Neural progenitor cell (in vitro differentiated cells): ENCODE data around the gene VWA5B2. TPM values are rescaled to one million over a fixed set of nuclear protein-coding genes. Genes with fewer than 3 reads are reported as not detected.

Experiments used
- DNase-seq: peaks from one replicate; pipeline ENCODE4 v3.0.0-alpha.2; 2016; ENCODE audit warnings: low spot score
- H2AFZ ChIP-seq: fragments of 200-600 bp; sonication (generic); replicated peaks from 2 replicates; pipeline ENCODE4 v1.6.1; 2016; ENCODE audit warnings: antibody characterized with exemption
- H3F3A ChIP-seq: fragments of 200-600 bp; sonication (generic); 2 replicates; pipeline ENCODE4 v1.6.1; 2016; ENCODE audit warnings: antibody characterized with exemption, low read depth
- H3K27ac ChIP-seq: fragments of 200-600 bp; sonication (generic); 2 replicates; pipeline ENCODE4 v1.5.1; 2016; ENCODE audit warnings: mild to moderate bottlenecking
- H3K27me3 ChIP-seq: fragments of 200-600 bp; sonication (generic); 2 replicates; pipeline ENCODE4 v1.6.1; 2016; ENCODE audit warnings: mild to moderate bottlenecking, moderate library complexity
- H3K36me3 ChIP-seq: fragments of 200-600 bp; sonication (generic); 2 replicates; pipeline ENCODE4 v1.5.1; 2016
- H3K4me1 ChIP-seq: fragments of 200-600 bp; sonication (generic); 2 replicates; pipeline ENCODE4 v1.6.1; 2016; ENCODE audit warnings: mixed run types
- H3K4me2 ChIP-seq: fragments of 200-600 bp; sonication (generic); 2 replicates; pipeline ENCODE4 v1.6.1; 2016
- H3K4me3 ChIP-seq: fragments of 200-600 bp; sonication (generic); 2 replicates; pipeline ENCODE4 v1.5.1; 2016
- H3K79me2 ChIP-seq: fragments of 200-600 bp; sonication (generic); 2 replicates; pipeline ENCODE4 v1.6.1; 2016; ENCODE audit warnings: low read depth
- H3K9ac ChIP-seq: fragments of 200-600 bp; sonication (generic); 2 replicates; pipeline ENCODE4 v1.6.1; 2016
- H3K9me3 ChIP-seq: fragments of 200-600 bp; sonication (generic); 2 replicates; pipeline ENCODE4 v1.5.1; 2016; ENCODE audit warnings: low read depth
- H4K20me1 ChIP-seq: fragments of 200-600 bp; sonication (generic); 2 replicates; pipeline ENCODE4 v1.6.1; 2016; ENCODE audit warnings: low read depth
- H3K27ac Mint-ChIP-seq: 3 replicates; pipeline ENCODE4 v1.8.0; 2021; ENCODE audit warnings: mixed read lengths
- H3K27me3 Mint-ChIP-seq: 2 replicates; pipeline ENCODE4 v1.8.0; 2022; ENCODE audit warnings: low read depth, mild to moderate bottlenecking, inconsistent platforms, moderate library complexity, mixed read lengths; ENCODE audit not compliant: insufficient read depth
- H3K36me3 Mint-ChIP-seq: 3 replicates; pipeline ENCODE4 v1.8.0; 2021; ENCODE audit warnings: mixed read lengths
- H3K4me1 Mint-ChIP-seq: 3 replicates; pipeline ENCODE4 v1.8.0; 2021; ENCODE audit warnings: mixed read lengths
- H3K4me3 Mint-ChIP-seq: 3 replicates; pipeline ENCODE4 v1.8.0; 2021; ENCODE audit warnings: mild to moderate bottlenecking, moderate library complexity, mixed read lengths
- H3K9me3 Mint-ChIP-seq: 3 replicates; pipeline ENCODE4 v1.8.0; 2020; ENCODE audit warnings: mixed read lengths
- EZH2 ChIP-seq: fragments of 200-600 bp; sonication (generic); IDR thresholded peaks from 2 replicates; pipeline ENCODE4 v1.6.1; 2017; ENCODE audit warnings: antibody characterized with exemption, mild to moderate bottlenecking, moderate library complexity
- EZH2phosphoT487 ChIP-seq: fragments of 200-600 bp; sonication (generic); IDR thresholded peaks from 2 replicates; pipeline ENCODE4 v1.6.1; 2017; ENCODE audit warnings: antibody characterized with exemption
- total RNA-seq: library from RNA; depleted of rRNA; stranded (reverse); fragments of >200 nt; gene quantifications from 2 replicates; pipeline ENCODE4 v1.2.3, GENCODE V29; 2015; ENCODE audit warnings: low replicate concordance
- TF ChIP-seq, protein P1 (sequence below): fragments of 200-600 bp; sonication (generic); IDR thresholded peaks from 2 replicates; pipeline ENCODE4 v1.5.1; 2017; ENCODE audit warnings: antibody characterized with exemption, mild to moderate bottlenecking

Gene VWA5B2
- total RNA-seq, 1 donor from 2014 or later: not detected

DNA sequence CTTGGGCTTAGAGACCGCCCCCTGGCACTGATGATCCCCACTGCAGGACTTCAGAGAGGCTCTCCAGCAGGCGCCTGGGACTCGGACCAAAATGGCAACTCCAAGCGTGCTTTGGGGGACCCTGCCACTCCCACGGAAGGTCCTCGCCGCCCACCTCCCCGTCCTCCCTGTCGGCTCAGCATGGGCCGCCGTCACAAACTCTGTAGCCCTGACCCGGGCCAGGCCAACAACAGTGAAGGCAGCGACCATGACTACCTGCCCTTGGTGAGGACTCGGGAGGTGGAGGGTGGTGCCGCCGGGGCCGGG is 11.7 kb downstream of the VWA5B2 start:
- no peak overlapping the region for H3K4me3 Mint-ChIP-seq
- H3K4me1 ChIP-seq: no peaks in the 10 kb centered on the region
- peaks cover 31% of the 10 kb centered on the region for H4K20me1 ChIP-seq
- no peaks in the 10 kb centered on the region for H3K36me3 ChIP-seq
- H3K4me1 Mint-ChIP-seq: no peaks in the 10 kb centered on the region
- no peak for DNase-seq
- no peaks in the 10 kb centered on the region for H3K9me3 ChIP-seq
- H3K4me2 ChIP-seq: no peak overlapping the region
- H2AFZ ChIP-seq: no peak overlapping the region
- no peak overlapping the region for H3K4me3 ChIP-seq
- H3K27ac ChIP-seq: no peak overlapping the region
- H3K9ac ChIP-seq: no peak overlapping the region
- no peaks in the 10 kb centered on the region for H3K9me3 Mint-ChIP-seq
- peaks cover 5% of the 10 kb centered on the region for H3F3A ChIP-seq
- no peaks in the 10 kb centered on the region for H3K27me3 ChIP-seq
- no peak overlapping the region for H3K27ac Mint-ChIP-seq
- peaks cover 11% of the 10 kb centered on the region for H3K27me3 Mint-ChIP-seq
- no peaks in the 10 kb centered on the region for H3K79me2 ChIP-seq
- TF ChIP-seq, protein P1, sequence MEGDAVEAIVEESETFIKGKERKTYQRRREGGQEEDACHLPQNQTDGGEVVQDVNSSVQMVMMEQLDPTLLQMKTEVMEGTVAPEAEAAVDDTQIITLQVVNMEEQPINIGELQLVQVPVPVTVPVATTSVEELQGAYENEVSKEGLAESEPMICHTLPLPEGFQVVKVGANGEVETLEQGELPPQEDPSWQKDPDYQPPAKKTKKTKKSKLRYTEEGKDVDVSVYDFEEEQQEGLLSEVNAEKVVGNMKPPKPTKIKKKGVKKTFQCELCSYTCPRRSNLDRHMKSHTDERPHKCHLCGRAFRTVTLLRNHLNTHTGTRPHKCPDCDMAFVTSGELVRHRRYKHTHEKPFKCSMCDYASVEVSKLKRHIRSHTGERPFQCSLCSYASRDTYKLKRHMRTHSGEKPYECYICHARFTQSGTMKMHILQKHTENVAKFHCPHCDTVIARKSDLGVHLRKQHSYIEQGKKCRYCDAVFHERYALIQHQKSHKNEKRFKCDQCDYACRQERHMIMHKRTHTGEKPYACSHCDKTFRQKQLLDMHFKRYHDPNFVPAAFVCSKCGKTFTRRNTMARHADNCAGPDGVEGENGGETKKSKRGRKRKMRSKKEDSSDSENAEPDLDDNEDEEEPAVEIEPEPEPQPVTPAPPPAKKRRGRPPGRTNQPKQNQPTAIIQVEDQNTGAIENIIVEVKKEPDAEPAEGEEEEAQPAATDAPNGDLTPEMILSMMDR: no peak
- TF ChIP-seq EZH2 (no peak), EZH2phosphoT487 (no peak)
- H3K36me3 Mint-ChIP-seq: peaks cover 1% of the 10 kb centered on the region

- peaks cover 5% of the 10 kb centered on the region for H3F3A ChIP-seq
- TF ChIP-seq, protein P1: no peak
- TF ChIP-seq EZH2: no peak
- no peak for TF ChIP-seq EZH2phosphoT487
- Mint-ChIP-seq H3K27me3 (peaks cover 9% of the 10 kb centered on the region), H3K4me3 (no peak overlapping the region), H3K36me3 (peaks cover 1% of the 10 kb centered on the region), H3K9me3 (no peaks in the 10 kb centered on the region), H3K27ac (no peak overlapping the region), H3K4me1 (no peaks in the 10 kb centered on the region)
- no peak overlapping the region for H3K9ac ChIP-seq
- DNase-seq: no peak
- H3K27ac ChIP-seq: no peak overlapping the region
- no peaks in the 10 kb centered on the region for H3K4me1 ChIP-seq
- H4K20me1 ChIP-seq: peaks cover 31% of the 10 kb centered on the region
- no peaks in the 10 kb centered on the region for H3K36me3 ChIP-seq
- H2AFZ ChIP-seq: no peak overlapping the region
- no peak overlapping the region for H3K4me2 ChIP-seq
- H3K9me3 ChIP-seq: no peaks in the 10 kb centered on the region
- no peak overlapping the region for H3K4me3 ChIP-seq
- H3K79me2 ChIP-seq: no peaks in the 10 kb centered on the region
- no peaks in the 10 kb centered on the region for H3K27me3 ChIP-seq
Measured at GRCh38 chr3:184241447-184242296, 12.3 kb downstream of the VWA5B2 start.

GRCh38 chr3:184242297-184242685 is 12.9 kb downstream of the VWA5B2 start:
- Histone ChIP-seq H3K4me1 (no peaks in the 10 kb centered on the region), H3K9me3 (no peaks in the 10 kb centered on the region), H3K4me2 (no peak overlapping the region), H3K4me3 (no peak overlapping the region), H3K27me3 (no peaks in the 10 kb centered on the region), H2AFZ (no peak overlapping the region), H3K36me3 (no peaks in the 10 kb centered on the region), H4K20me1 (peaks cover 31% of the 10 kb centered on the region), H3K79me2 (peaks cover 3% of the 10 kb centered on the region), H3K27ac (no peak overlapping the region), H3F3A (peaks cover 5% of the 10 kb centered on the region), H3K9ac (no peak overlapping the region)
- H3K9me3 Mint-ChIP-seq: no peaks in the 10 kb centered on the region
- DNase-seq: no peak
- TF ChIP-seq EZH2phosphoT487 (no peak), EZH2 (no peak)
- TF ChIP-seq, protein P1: no peak
- H3K36me3 Mint-ChIP-seq: peaks cover 1% of the 10 kb centered on the region
- H3K4me1 Mint-ChIP-seq: no peaks in the 10 kb centered on the region
- H3K27ac Mint-ChIP-seq: no peak overlapping the region
- peaks cover 8% of the 10 kb centered on the region for H3K27me3 Mint-ChIP-seq
- no peak overlapping the region for H3K4me3 Mint-ChIP-seq
